GM18951 (cell line): ENCODE results near the gene ANLN.
"Not testable (repeated sequence)": the region's sequence is repeated elsewhere in the genome, so short reads cannot be mapped to it uniquely, and the experiment has no call there.

Experiments used
- POLR2A ChIP-seq: IDR thresholded peaks from 4 replicates; pipeline ENCODE4 v1.6.1; 2011; ENCODE audit warnings: mild to moderate bottlenecking; ENCODE audit not compliant: insufficient read length, insufficient read depth; ENCODE audit errors: extremely low read depth
- in situ Hi-C: fragments of 300-500 bp; cut with MboI; formaldehyde crosslinking; loops from one replicate; pipeline ENCODE4 v1.12.0; 2022; ENCODE audit warnings: low sequenced_read_pairs, mixed read lengths, inconsistent platforms; ENCODE audit not compliant: unreplicated experiment

Gene ANLN

DNA sequence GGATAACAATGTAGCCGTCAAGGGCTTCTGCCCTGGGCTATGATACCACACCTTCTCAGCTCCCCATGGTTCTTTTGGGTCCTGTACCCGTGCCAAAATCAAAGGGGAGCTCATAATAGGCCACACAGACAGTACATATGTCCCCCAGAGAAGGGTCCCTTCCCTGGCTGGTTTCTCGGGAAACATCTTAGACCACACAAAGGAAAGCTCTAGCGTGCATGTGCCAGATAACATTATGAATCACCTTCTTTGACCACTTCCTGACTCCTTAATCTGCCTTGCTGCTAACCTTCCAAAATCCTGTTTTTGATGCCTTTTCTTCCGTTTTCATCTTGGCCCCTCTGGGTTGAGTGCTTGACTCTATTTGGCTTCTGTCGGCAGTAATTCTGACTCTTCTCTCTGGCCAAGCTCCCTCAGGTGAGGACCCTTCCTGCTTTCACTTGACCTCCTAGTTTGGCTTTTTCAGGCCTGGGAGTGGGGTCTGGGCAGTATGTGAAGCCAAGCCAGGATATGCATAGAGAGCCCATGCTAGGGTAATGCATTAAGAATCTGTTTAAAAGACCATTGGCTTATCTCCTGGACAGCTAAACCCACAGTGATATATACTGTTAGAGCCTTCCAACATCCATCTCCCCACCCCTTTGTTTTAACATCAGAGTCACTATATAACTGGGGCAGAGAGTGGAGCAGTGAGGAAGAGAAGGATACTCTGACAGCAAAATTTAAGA, 84.8 kb downstream of the ANLN start:
- no peak for TF ChIP-seq POLR2A
- in situ Hi-C loops: no loop called here

DNA sequence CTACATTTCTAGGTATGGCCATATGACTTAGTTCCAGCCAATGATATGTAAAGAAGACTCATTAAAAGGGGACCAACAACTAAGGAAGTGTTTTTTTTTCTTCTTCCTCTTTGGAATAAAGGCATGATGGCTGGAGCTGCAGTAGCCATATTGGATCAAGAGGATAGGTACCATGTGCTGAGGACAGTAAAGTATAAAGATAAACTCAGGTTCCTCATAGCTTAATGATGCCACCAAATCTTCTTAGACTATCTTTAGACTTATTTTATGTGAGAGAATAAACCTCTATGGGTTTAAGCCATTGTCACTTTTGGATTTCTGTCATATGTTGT, 85.3 kb downstream of the ANLN start:
- in situ Hi-C loops: no loop called here
- no peak for TF ChIP-seq POLR2A

DNA sequence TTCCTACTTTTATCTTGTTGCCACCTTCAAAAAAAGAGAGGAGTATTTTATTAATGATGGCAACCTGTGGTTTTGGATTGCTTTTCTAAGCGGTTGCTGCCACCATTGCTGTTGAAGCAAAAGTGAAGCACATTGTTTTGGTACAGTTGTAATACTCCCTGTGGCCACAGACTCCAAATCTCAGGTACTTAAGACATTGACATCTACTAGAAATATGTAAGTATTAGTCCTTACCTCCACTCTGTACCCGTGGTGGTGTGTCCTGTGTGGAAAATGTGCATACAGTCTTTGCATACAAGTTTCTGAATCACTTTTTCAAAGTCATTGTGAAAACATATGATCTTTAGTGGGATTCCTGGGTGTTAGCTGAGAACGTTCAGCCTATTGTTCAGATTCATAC, 85.7 kb downstream of the ANLN start:
- TF ChIP-seq POLR2A: no peak
- in situ Hi-C loops: no loop called here

DNA sequence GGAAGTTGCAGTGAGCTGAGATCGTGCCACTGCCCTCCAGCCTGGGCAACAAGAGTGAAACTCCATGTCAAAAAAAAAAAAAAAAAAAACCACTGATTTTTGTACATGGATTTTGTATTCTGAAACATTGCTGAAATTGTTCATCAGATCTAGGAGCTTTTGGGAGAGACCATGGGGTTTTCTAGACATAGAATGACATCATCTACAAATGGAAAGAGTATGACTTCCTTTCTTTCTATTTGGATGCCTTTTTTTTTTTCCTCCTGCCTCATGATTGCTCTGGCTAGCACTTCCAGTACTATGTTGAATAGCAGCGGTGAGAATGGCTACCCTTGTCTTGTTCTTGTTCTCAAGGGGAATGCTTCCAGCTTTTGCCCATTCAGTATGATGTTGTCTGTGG, 89.1 kb downstream of the ANLN start:
- in situ Hi-C loops: no loop called here
- no peak for TF ChIP-seq POLR2A

DNA sequence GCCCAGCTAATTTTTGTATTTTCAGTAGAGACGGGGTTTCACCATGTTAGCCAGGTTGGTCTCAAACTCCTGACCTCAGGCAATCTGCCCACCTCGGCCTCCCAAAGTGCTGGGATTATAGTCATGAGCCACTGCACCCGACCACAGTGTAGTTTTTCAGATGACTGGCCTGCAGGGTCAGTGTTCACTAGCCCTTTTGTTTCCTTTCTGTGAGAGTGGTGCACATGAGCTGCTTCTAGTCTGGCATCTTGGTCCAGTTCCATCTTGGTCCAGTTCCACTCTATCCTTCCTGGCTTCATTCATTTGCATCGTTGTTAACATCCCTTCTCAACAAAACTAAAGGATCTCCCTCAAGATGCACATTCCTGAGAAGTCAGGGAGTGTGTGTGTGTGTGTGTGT, 94.2 kb downstream of the ANLN start:
- in situ Hi-C loops: loop anchor here (10.0 kb wide), 1 partner anchor 721 kb away; no protein-coding TSS in a partner anchor

DNA sequence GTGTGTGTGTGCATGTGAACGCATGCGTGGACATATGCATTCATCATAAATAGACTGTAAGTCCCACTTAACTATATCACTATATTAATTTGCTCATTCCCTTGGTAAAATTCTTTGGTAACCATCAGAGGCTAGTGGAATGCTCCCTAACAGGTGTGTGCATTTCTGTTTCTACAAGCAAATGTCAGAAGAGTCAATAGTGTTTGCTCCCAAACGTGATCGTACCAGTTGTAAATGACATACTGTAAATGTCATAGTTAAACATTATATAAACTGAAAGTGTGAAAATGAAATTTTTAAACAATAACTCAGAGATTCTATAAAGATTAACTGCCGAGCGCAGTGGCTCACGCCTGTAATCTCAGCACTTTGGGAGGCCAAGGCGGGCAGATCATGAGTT, 94.6 kb downstream of the ANLN start:
- no peak for TF ChIP-seq POLR2A
- in situ Hi-C loops: loop anchor here (10.0 kb wide), 1 partner anchor 721 kb away; no protein-coding TSS in a partner anchor

DNA sequence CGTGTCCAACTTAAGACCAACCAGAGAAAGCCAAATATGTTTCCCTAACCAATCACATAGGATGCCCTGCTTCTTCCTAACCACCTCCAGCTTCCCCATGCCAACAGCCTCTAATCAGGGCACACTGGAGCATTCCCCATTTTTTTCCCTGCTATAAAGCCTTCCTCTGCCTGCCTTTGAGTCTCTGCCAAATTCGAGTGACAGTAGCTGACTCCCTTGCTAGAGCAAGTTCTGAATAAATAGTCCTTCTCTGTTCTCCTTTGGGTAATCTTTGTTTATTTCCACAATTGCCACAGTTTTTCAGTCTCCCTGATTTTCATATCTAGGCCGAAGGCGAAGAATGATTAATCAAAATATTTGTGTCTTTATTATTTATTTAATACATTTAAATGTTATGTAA, 96.7 kb downstream of the ANLN start:
- no peak for TF ChIP-seq POLR2A
- in situ Hi-C loops: loop anchor here (10.0 kb wide), 1 partner anchor 718 kb away; no protein-coding TSS in a partner anchor

DNA sequence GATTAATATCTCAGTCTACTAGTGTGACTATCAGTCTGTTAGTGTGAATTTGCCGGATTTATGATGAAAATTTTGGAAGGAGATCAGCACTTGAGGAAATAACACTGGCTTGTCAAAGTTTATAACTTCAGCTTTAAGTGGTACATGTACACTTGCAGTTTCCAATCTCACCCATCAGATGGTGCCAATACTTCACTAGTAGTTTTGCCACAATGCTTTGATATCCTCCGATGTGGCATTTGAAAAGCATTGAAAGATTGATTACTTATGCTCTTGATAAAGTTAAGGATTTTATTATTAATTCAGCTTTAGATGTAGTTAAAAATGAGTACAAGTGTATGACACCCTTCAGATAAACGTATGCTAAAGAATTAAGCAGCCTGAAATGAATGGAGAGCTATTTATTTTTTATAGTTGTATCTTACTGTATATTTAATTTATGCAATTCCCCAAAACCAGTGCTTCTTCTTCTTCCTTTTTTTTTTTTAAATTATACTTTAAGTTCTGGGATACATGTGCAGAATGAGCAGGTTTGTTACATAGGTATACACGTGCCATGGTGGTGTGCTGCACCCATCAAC, 98.2 kb downstream of the ANLN start:
- no peak for TF ChIP-seq POLR2A
- in situ Hi-C loops: loop anchor here (10.0 kb wide), 1 partner anchor 717 kb away; no protein-coding TSS in a partner anchor

DNA sequence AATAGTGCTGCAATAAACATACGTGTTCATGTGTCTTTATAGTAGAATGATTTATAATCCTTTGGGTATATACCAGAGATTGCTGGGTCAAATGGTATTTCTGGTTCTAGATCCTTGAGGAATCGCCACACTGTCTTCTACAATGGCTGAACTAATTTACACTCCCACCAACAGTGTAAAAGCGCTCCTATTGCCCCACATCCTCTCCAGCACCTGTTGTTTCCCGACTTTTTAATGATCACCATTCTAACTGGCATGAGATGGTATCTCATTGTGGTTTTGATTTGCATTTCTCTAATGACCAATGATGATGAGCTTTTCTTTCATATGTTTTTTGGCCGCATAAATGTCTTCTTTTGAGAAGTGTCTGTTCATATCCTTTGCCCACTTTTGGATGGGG, 99.0 kb downstream of the ANLN start:
- in situ Hi-C loops: loop anchor here (10.0 kb wide), 1 partner anchor 716 kb away; no protein-coding TSS in a partner anchor

DNA sequence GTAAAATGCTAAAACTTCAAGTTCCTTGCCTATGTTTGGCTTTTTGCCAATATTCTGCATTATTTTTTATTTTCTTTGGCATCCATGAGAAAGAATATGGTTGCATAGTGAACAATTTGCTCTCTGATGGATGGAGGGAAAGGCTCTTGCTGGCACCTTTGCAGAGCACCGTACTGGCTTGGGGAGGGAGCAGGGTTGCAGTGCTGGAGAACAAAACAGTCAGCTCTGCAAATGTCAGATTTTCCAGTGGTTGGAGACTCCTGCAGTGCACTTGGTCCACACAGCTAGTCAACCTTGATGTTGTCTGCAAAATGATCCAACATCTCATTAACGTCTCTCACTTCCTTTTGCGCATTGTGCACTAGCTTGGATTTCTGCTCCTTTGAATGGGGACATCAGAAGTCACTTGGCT, 100.8 kb downstream of the ANLN start:
- no peak for TF ChIP-seq POLR2A
- in situ Hi-C loops: no loop called here

DNA sequence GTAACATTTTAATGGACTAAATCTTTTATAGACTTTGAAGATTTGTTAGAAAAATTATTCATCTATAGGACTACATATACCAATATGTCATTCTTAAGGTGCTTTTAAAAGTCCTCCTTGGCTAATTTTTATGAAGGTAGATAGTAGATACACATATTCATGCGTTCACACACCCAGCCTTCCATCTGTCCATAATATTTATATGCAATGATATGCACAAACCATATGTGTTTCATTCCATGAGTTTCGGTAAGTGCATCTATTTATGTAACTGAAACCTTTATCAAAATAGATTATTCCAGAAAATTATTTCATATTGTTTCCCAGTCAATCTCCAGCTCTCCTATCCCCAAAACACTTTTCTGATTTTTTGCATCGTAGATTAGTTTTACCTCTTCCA, 101.7 kb downstream of the ANLN start:
- in situ Hi-C loops: no loop called here

DNA sequence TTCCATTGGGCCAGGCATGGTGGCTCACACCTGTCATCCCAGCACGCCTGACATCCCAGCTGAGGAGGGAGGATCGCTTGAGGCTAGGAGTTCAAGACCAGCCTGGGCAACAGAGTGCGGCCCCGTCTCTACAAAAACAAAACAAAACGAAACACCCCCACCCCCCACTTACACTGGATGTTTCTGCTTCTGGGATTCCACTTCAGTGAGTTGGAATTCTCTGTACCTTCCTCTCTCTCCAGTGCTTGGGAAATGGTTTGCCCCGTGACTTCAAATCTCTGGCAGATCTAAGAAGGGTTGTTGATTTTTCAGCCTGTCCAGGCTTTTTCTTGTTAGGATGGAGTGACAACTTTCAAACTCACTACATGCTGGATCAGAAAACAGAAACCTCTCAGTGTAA, 106.9 kb downstream of the ANLN start:
- TF ChIP-seq POLR2A: no peak
- in situ Hi-C loops: no loop called here

More for the DNA sequence above, 101.7 kb downstream of the ANLN start:
- no peak for TF ChIP-seq POLR2A

DNA sequence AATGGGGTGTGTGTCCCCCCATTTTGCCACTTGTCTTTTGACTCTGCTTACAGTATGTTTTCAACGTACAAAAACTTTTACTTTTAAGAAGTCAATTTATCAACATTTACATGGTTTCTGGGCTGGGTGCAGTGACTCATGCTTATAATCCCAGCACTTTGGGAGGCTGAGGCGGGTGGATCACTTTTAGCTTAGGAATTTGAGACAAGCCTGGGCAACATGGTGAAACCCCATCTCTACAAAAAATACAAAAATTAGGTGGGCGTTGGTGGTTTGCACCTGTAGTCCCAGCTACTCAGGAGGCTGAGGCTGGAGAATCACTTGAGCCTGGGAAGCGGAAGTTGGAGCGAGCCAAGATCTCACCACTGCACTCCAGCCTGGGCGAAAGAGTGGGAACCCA, 107.5 kb downstream of the ANLN start:
- in situ Hi-C loops: not testable (repeated sequence)

DNA sequence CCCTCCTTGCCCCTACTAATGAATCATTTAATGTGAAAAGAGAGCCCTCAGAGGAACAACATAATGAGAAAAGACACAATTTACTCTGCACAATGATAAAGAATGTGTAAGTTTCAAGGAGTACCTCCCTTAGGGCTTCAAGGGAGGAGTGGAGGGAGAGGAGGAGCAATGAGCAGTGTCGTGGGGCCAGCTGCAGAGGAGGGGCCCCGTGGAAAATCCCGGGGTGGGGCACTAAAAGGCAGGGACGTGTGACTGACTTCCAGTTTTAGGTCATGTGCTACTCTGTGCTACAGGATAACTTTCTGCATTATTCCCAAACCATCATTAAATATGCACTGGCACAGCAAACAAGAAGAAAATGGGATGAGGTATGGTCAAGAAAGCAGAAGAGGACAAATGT, 108.1 kb downstream of the ANLN start:
- in situ Hi-C loops: no loop called here
- no peak for TF ChIP-seq POLR2A
